Measurements from ENCODE around the gene ZNF275. TPM values are rescaled to one million over a fixed set of nuclear protein-coding genes. Genes with fewer than 3 reads are reported as not detected.

The ZNF275 gene
- total RNA-seq, 1 donor from 2014 or later = 7.5 TPM

DNA sequence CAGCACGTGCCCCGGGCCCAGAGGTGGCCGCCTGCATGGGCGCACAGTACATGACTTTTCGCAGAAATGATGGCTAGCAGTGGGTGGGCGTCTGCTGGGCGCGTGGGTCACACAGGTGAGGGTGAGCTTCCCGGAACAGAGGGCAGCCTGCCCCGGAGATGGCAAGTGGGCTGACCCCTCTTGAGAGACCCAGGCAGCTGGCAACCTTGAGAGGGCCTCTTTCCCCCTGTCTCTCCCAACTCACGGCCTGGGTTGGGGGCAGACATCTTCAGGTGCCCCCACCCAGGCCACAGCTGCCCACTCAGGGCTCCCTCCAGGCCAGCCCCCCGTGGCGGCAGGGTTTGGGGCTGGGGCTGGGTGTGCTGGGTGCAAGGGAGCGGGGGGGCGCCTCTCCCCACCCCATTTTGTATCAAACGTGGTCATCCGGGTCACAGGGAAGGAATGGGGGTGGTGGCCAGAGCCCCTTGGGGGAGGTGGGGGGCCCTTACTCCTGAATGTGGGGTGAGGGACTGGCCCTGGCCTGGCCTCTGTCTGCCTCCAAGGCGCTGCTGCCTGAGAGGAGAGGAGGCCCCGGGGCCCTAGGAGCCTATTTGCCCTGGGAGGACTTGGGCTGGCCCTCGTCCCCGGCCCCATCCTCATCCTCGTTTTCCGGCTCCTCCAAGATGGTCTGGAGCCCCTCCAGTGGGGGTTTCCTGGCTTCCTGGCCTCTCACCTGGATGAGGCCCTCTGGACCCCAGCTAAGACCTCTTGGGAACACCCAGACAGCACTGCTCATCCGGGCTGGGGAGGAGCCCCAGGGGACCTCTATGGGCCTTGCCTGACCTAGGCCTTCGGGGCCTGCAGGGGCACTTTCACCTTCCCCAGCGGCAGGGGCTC, 62.6 kb downstream of the ZNF275 start:
- Histone ChIP-seq H3K27ac (no peak overlapping the region), H3K4me3 (no peak overlapping the region), H3K79me2 (ENCODE audit: low read depth) (no peaks in the 10 kb centered on the region), H3K27me3 (no peaks in the 10 kb centered on the region), H3K4me2 (no peak overlapping the region), H3K9me3 (ENCODE audit: low read depth) (no peaks in the 10 kb centered on the region), H3K36me3 (no peaks in the 10 kb centered on the region), H3K9ac (no peak overlapping the region), H3F3A (ENCODE audit: low read depth) (no peaks in the 10 kb centered on the region), H4K20me1 (ENCODE audit: low read depth) (no peaks in the 10 kb centered on the region), H2AFZ (replicated peaks) (no peak overlapping the region), H3K4me1 (no peaks in the 10 kb centered on the region)
- Mint-ChIP-seq H3K4me1 (peaks cover 10% of the 10 kb centered on the region), H3K36me3 (no peaks in the 10 kb centered on the region), H3K27me3 (ENCODE audit: insufficient read depth, low read depth) (peaks cover 4% of the 10 kb centered on the region), H3K27ac (no peak overlapping the region), H3K4me3 (no peak overlapping the region), H3K9me3 (peaks cover 27% of the 10 kb centered on the region)
- DNase-seq (ENCODE audit: low spot score) = no peak
- no peak for TF ChIP-seq EZH2phosphoT487 (IDR thresholded peaks at IDR 0.05)
- TF ChIP-seq, protein P1, sequence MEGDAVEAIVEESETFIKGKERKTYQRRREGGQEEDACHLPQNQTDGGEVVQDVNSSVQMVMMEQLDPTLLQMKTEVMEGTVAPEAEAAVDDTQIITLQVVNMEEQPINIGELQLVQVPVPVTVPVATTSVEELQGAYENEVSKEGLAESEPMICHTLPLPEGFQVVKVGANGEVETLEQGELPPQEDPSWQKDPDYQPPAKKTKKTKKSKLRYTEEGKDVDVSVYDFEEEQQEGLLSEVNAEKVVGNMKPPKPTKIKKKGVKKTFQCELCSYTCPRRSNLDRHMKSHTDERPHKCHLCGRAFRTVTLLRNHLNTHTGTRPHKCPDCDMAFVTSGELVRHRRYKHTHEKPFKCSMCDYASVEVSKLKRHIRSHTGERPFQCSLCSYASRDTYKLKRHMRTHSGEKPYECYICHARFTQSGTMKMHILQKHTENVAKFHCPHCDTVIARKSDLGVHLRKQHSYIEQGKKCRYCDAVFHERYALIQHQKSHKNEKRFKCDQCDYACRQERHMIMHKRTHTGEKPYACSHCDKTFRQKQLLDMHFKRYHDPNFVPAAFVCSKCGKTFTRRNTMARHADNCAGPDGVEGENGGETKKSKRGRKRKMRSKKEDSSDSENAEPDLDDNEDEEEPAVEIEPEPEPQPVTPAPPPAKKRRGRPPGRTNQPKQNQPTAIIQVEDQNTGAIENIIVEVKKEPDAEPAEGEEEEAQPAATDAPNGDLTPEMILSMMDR (IDR thresholded peaks at IDR 0.05) = no peak
- TF ChIP-seq EZH2 (IDR thresholded peaks at IDR 0.05) = no peak

DNA sequence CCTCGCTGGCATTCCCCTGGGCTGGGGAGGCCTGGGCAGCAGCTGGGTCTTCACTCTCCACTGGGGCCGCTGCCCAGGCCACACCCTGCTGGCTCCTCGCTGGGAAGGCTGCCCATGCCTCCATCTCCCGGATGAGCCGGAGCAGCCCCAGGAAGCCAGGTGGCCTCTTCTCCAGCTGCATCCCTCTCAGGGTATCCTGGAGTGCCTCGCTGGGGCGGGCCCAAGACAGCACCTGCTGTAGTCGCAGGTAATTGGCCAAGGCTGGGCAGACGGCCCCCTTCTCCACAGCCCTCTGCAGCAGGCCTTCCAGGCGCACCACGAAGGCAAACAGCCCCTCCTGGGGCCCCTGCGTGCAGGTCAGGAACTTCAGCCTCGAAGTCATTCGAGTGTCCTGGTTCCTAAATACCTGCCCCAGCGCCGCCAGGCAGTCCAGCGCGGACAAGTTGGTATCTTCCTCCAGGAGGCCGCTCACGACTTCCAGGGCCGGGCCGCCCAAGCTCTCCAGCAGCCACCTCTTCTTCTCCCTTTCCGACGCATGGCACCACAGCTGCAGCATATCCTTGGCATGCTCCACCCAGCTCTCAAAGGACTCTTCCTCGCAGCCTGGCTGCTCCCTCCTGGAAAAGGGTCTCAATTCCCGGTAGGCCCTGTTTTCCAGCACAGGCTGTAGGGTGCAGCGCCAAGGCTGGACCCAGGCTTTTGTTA, 63.5 kb downstream of the ZNF275 start:
- H3K79me2 ChIP-seq (ENCODE audit: low read depth) = no peaks in the 10 kb centered on the region
- Mint-ChIP-seq H3K36me3 (no peaks in the 10 kb centered on the region), H3K27me3 (ENCODE audit: insufficient read depth, low read depth) (peaks cover 6% of the 10 kb centered on the region), H3K27ac (no peak overlapping the region), H3K9me3 (peaks cover 34% of the 10 kb centered on the region), H3K4me1 (peaks cover 10% of the 10 kb centered on the region), H3K4me3 (no peak overlapping the region)
- TF ChIP-seq, protein P1 (IDR thresholded peaks at IDR 0.05) = no peak
- no peak for TF ChIP-seq EZH2 (IDR thresholded peaks at IDR 0.05)
- TF ChIP-seq EZH2phosphoT487 (IDR thresholded peaks at IDR 0.05) = no peak
- H3K4me1 ChIP-seq = no peaks in the 10 kb centered on the region
- H3K9me3 ChIP-seq (ENCODE audit: low read depth) = no peaks in the 10 kb centered on the region
- DNase-seq (ENCODE audit: low spot score) = no peak
- H3K36me3 ChIP-seq = no peaks in the 10 kb centered on the region
- H3F3A ChIP-seq (ENCODE audit: low read depth) = no peaks in the 10 kb centered on the region
- H2AFZ ChIP-seq (replicated peaks) = no peak overlapping the region
- no peak overlapping the region for H3K4me2 ChIP-seq
- no peak overlapping the region for H3K4me3 ChIP-seq
- H4K20me1 ChIP-seq (ENCODE audit: low read depth) = no peaks in the 10 kb centered on the region
- no peak overlapping the region for H3K27ac ChIP-seq
- no peaks in the 10 kb centered on the region for H3K27me3 ChIP-seq
- no peak overlapping the region for H3K9ac ChIP-seq

DNA sequence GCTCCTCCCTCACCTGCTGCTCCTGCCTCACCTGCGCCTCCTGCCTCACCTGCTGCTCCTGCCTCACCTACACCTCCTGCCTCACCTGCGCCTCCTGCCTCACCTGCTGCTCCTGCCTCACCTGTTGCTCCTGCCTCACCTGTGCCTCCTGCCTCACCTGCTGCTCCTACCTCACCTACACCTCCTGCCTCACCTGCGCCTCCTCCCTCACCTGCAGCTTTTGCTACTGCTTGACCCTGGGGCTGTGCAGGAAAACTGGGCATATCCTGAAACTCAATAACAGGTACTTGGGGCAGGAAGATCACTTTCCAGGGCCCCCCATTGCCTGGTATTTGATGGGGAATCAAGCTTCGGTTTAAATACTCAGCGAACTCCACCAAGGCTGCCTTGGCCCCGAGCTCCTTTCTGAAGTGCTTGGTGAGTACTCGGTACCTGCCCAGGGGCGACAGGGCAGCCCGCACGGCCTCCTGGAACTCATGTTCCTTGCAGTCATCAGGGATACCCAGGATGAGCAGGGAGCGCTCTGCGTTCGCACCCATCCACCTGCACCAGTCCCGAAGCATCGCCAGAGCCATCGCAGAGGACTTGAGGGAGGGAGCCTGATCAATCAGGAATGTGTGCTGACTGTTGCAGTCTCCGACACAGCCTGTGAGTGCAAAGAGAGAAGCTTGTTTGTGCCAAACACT, 64.5 kb downstream of the ZNF275 start:
- H3K27ac Mint-ChIP-seq = no peak overlapping the region
- no peak for DNase-seq (ENCODE audit: low spot score)

More for the DNA sequence above, 64.5 kb downstream of the ZNF275 start:
- H3K27me3 Mint-ChIP-seq (ENCODE audit: insufficient read depth, low read depth) = peaks cover 6% of the 10 kb centered on the region
- Histone ChIP-seq H3F3A (ENCODE audit: low read depth) (no peaks in the 10 kb centered on the region), H3K27ac (no peak overlapping the region), H3K9ac (no peak overlapping the region), H4K20me1 (ENCODE audit: low read depth) (no peaks in the 10 kb centered on the region), H3K4me2 (no peak overlapping the region), H3K4me3 (no peak overlapping the region), H3K79me2 (ENCODE audit: low read depth) (no peaks in the 10 kb centered on the region), H2AFZ (replicated peaks) (no peak overlapping the region), H3K4me1 (no peaks in the 10 kb centered on the region), H3K36me3 (no peaks in the 10 kb centered on the region), H3K27me3 (no peaks in the 10 kb centered on the region), H3K9me3 (ENCODE audit: low read depth) (no peaks in the 10 kb centered on the region)
- TF ChIP-seq, protein P1 (IDR thresholded peaks at IDR 0.05) = no peak
- TF ChIP-seq EZH2phosphoT487 (IDR thresholded peaks at IDR 0.05) (no peak), EZH2 (IDR thresholded peaks at IDR 0.05) (no peak)
- no peak overlapping the region for H3K4me3 Mint-ChIP-seq
- no peaks in the 10 kb centered on the region for H3K36me3 Mint-ChIP-seq
- peaks cover 10% of the 10 kb centered on the region for H3K4me1 Mint-ChIP-seq
- peaks cover 36% of the 10 kb centered on the region for H3K9me3 Mint-ChIP-seq
